NCI-H2107 (cell line): ENCODE results near the gene RPS29.
A peak's percentile ranks its signal among the peaks of the same experiment; 100 is the strongest.
"Not testable (repeated sequence)": the region's sequence is repeated elsewhere in the genome, so short reads cannot be mapped to it uniquely, and the experiment has no call there.

ENCODE experiments used
- DNase-seq: peaks from one replicate; lab custom pipeline; 2025; lab: John Stamatoyannopoulos, UW

Gene RPS29

DNA sequence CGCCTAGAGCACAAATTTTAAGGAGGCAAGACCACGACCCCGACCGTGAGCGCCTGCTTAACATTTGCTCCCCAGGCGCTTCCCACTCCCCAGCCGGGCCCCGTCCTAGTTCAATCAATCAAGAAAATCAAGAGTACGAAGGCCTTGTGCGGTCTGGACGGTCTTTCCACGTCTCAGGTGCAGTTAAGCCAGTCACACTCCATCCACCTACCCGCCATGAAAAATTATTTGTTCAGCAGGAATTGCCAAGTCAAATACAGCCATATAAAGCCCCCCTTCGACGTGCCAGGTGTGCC, 12.0 kb upstream of the RPS29 start:
- DNase-seq, result no peak

DNA sequence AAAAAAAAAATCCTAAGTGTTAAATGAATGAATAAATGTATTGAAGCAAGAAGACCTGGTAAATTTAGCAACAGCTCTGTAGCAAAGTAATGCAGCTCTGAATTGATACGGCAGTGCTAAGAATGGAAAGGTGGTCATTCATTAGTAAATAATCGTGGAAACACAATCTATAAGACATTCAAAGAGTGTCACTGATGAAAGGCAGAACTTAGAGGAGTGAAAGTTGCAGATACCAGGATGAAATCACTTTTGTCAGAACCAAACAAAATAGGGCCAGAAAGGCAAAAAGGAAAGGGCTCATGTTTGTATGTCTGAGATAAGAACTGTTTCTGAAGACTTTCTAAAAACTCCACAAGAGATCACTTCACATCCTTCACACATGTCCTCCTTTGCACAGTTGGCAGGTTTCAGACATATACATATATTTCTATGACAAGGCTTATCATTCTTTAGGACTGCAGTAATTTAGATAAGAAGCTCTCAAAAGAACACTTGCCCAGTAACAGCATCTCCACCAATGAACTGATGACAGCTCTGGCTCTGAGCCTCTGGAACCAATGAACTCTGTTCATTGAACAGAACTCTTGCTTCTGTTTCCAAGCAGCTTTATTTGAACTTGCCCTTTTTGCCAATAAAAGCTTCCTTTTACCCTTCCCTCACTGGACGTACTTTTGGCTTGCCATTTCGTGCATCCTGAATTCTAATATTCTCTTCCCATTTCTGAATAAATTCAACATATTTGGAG, 8.3 kb upstream of the RPS29 start:
- no peak for DNase-seq

DNA sequence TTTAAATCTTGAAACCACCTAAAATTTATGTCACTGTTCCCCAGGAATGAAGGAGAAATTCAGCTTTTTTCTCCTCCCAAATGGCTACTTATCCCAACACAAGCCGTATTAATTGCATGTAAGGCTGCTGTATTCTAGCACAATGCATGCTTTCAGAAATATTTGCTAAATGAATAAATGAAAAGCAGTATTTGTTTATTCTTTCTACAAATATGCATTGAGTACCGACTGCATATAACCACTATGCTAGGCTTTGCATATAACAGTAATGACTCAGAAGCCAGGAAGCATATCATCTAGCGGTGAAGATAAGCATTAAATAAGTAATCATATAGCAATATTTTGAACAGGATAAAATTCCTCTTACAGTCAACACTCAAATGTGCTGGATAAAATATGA, 6.8 kb upstream of the RPS29 start:
- no peak for DNase-seq

DNA sequence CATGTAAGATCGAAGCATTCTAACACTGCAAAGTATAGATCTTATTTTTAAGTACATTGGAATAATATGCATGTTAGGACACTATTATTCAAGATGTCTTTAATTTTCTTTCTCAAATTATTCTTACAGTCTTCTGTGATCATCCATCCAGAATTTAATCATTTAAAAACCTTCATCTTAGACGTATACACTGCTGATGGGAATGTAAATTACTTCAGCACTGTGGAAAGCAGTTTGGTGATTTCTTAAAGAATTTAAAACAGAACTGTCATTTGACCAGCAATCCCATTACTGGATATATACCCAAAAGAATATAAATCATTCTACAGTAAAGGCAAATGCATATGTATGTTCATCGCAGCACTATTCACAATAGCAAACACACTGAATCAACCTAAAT, 3.2 kb upstream of the RPS29 start:
- no peak for DNase-seq

DNA sequence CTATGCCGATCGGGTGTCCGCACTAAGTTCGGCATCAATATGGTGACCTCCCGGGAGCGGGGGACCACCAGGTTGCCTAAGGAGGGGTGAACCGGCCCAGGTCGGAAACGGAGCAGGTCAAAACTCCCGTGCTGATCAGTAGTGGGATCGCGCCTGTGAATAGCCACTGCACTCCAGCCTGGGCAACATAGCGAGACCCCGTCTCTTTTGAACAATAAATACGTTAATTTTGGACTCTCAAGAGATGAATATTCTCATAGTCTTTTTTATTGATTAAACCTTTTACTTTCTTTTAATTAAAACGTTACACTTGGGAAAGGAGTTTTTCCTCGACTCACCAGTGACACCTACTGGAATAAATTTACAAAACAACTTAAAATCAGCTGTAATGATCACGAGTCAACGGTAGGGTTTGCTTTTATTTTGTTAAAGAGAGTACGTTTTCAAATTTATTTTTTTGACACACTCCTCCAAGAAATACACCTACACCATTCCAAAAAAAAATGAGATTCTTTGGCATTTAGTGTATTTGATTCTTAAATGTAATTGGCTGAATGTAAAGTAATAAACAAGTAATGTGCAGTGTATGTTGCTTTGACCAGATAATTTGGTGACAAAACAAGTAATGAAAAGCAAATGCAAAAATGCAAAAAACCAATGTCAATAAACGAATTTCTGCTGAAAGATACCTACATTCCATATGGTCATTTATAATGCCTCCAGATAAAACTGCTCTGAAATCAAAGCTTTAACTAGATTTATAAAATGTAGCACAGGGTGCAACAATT, 687 bp upstream of the RPS29 start:
- peak; percentile 39 for DNase-seq

DNA sequence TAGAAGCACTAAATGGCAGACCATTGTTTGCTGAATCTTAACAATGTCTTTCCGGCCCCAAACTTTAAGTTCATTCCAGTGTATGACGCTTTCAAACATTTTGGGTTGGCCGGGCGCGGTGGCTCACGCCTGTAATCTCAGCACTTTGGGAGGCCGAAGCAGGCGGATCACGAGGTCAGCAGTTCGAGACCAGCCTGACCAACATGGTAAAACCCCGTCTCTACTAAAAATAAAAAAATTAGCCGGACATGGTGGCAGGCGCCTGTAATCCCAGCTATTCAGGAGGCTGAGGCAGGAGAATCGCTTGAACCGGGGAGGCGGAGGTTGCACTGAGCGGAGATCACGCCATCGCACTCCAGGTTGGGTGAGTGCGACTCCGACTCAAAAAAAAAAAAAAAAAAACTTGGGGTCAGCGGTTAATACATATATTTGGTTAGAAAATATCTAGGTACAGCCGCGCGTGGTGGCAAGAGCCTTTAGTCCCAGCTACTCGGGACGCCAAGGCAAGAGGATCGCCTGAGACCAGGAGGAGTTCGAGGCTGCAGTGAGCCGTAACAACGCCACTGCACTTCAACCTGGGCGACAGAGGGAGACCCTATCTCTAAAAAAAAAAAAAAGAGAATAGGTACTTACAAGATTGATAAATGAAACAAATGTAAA, 1.1 kb downstream of the RPS29 start:
- DNase-seq, result not testable (repeated sequence)

DNA sequence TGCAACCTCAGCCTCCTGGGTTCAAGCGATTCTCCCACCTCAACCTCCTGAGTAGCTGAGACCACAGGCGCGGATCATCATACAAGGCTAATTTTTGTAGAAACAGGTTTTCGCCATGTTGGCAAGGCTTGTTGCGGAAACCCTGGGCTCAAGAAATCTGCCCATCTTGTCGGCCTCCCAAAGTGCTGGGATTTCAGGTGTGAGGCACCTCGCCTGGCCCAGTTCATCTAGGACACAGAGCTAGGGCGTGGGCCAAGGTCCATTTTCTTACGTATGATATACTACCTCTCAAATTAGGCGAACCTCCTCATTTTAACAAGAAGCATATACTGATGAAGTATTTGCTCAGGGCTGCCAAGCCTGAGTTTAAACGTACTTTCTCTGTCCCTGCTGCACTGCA, 2.1 kb downstream of the RPS29 start:
- no peak for DNase-seq

DNA sequence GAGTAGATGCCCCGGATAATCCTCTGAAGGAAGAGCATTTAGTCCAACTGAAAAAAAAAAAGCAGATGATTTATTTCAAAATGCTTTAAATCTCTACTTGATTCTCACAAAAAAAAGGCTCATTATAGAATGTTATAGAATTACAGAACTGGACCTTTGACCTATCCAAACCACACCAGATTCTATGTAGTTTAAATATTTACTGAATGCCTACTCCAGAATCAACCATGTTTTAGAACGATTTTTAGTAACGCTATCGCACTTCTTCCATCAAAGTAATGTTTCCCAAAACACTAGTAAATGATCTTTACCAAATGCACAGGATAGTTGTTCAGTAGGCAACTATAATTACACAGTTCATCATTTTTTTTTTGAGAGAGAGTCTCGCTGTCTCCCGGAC, 2.6 kb downstream of the RPS29 start:
- DNase-seq, result no peak

DNA sequence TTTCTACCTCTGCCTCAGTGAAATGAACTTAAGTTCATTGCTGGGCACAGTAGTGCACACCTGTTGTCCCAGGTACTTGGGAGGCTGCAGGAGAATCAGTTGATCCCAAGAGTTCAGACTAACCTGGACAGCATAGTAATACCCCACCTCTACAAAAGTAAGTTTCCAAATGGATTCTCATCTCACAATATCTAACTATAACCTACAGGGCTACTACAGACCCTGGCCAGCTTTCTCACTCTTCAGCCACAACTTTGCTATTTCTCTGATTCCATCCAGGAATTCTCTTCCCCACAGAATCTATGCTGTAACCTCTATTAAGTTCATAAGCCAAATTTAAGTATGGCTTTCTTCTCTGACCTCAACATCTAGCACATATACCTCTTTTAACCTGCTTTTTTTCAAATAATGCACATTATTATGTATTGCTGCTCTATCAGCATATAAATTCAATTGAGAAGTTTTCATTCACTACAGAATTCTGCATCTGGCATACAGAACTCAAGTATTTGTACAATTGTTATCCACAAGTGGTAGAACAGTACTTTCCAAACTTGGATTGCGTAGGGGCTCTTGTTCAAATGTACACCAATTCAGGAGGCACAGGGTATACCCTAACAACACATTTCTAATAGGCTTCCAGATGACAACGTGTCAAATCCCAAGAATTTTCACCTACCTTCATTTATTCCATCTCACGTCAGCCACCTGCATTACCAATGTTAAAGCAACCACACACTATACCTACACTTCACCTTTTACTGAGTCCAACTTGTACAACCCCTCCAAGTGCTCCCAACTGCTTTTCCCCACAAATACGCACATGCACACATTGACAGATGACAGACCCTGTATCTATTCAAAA, 3.8 kb downstream of the RPS29 start:
- DNase-seq, result no peak

DNA sequence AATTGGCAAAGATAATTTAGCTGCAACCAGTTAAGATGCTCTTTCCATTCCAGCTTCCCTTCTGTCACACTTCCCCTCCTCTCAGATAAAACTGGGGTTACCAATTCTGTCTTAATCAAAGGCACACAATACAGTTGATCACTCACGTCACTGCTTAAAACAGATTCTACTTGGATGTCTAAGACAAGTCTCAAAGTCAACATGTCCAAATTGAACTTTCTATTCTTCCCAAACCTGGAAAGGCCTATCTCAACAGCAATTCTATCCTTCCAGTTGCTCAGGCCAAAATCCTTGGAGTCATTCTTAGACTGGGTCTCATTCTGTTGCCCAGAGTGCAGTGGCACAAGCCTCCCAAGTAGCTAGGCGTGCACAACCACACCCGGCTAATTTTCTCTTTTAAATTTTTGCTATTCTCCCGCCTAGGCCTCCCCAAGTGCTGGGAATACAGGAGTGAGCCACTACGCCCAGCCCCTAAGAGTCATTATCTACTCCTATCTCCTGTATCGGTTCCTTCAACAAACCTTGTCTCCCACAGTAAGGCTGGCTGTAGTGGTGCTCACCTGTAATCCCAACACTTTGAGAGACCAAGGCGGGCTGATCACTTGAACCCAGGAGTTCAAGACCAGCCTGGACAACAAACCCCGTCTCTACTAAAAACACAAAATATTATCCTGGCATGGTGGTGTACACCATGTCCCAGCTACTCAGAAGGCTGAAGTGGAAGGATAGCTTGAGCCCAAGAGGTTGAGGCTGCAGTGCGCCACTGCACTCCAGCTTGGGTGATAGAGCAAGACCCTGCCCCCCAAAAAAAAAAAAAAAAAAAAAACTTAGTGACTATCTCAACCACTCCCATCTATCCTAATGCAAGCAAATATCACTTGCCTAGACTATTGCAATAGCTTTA, 4.7 kb downstream of the RPS29 start:
- DNase-seq, result no peak

DNA sequence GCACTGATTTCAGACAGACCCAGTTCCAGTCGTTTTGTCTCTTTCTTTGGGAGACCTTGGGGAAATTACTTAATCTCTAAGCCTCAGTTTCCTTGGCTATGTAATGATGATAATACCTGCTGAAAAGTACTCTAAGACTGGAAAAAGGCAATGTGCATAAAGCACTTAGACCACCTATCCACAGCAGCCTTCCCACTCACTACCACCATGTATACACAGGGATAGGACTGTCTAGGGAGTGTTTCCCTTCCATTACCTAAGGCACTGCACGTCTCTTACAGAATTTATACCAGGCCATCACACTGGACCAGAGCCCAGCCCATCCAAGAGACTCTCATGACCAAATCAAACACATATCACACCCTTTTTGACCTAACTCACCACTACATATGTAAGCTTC, 6.3 kb downstream of the RPS29 start:
- no peak for DNase-seq

DNA sequence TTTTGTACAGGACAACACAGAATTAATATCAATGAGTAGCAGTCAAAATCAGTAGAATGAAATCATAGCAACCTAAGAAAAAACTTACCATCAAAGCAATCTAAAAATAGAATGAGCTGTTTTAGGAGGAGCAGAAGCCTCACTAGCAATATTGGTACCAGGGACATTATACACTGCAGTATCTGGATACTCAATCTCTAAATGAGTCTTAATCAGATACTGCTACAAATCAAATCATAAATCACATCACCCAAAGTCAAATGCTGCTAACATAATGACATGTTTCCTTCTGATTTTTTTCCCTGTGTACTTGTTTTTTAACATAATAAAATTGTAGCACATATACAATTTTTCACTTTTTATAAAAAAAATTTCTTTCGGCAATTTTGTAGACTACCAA, 8.0 kb downstream of the RPS29 start:
- DNase-seq, result no peak

DNA sequence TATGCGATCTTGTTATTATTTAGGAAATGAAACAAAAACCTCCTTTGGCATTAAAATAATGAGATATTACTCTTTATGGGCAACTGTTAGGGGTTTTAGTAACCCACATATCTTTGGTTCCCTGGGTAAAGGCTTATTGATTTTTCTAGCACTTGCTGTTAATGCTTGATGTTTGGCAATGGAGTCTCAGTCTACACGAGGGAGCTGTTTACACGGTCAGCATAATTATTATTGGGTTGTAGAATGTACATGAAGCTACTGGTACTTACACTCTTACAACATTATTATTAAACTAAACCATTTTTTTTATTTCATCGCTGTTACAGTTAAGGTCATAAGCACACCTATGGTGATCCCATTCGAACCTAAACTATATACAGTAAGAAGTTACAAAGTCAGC, 12.1 kb downstream of the RPS29 start:
- no peak for DNase-seq

DNA sequence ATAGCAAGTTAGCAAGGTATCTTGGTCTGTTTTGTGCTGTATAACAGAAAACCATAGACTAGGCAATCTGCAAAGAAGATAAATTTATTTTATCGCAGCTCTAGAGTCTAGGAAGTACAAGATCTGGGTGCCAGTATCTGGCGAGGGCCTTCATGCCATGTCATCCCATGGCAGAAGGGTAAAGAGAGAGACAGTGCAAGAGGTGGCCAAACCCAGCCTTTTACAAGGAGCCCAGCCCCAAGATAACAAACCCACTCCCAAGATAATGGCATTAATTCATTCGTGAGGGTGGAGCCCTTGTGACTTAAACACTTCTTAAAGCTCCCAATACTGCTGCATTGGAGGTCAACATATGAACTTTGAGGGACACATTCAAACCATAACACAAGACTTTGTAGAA, 16.9 kb downstream of the RPS29 start:
- DNase-seq, result no peak

DNA sequence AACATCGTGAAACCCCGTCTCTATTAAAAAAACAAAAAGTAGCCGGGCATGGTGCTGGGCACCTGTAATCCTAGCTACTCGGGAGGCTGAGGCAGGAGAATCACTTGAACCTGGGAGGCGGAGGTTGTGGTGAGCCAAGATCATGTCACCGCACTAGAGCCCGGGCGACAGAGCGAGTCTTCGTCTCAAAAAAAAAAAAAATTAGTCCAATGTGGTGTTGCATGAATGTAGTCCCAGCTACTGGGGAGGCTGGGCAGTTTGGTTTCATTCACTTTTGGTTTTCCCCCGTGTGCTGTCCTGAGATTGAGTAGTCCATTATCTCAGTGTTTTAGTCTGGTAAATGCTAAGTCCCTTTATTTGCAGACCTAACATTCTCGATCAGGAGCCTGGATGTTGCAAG, 19.5 kb downstream of the RPS29 start:
- no peak for DNase-seq

DNA sequence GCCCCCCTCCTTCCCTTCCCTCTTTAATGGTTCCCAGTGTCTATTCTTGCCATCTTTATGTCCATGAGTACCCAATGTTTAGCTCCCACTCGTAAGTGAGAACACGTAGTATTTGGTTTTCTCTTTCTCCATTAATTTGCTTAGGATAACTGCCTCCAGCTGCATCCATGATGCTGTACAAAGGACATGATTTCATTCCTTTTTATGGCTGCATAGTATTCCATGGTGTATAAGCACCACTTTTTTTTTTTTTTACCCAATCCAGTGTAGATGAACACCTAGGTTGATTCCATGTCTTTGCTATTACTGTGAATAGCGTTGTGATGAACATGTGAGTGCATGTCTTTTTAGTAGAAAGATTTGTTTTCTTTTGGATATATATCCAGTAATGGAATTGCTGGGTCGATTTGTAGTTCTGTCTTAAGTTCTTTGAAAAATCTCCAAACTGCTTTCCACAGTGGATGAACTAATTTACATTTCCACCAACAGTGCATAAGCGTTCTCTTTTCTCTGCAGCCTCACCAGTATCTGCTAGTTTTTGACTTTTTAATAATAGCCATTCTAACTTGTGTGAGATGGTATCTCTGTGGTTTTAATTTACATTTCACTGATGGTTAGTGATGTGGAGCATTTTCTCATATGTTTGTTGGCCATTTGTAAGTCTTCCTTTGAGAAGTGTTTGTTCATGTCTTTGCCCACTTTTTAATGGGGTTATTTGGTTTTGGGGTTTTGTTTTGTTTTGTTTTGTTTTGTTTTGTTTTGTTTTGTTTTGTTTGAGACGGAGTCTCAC, 26.0 kb downstream of the RPS29 start:
- DNase-seq, result no peak

DNA sequence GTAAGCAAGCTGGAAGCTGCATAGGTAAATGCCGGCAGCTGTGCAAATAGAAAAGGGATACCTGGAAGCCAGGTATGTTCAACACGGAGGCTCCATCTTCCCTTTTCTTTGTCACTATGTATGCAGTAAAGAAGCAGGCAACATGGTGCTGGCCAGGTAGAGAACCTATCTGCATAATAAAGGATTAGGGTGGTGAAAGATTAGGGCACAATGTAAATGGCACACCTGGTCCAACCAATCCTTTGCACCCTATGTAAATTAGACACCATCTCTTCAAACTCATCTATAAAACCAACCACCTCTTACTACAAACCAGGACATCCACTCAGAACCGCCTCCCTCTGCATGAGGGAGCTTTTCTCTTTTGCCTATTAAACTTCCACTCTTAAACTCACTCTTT, 32.3 kb downstream of the RPS29 start:
- no peak for DNase-seq

DNA sequence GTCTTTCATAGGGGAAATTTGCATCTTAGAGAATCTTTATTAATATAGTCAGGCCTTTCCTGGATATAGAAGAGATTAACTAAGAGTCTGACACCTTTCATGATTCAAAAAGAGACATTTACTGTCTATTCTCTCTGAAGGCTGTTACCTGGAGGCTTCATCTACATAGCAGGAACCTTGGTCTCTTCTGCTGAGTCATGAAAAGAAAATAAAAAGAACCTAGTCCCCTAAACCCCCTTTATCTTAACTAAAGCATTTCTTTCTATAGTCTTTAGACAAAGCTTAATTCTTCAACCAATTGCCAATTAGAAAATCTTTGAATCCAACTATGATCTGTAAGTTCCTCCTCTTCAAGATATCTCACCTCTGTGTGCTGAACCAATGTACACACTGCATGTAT, 33.1 kb downstream of the RPS29 start:
- DNase-seq, result no peak

DNA sequence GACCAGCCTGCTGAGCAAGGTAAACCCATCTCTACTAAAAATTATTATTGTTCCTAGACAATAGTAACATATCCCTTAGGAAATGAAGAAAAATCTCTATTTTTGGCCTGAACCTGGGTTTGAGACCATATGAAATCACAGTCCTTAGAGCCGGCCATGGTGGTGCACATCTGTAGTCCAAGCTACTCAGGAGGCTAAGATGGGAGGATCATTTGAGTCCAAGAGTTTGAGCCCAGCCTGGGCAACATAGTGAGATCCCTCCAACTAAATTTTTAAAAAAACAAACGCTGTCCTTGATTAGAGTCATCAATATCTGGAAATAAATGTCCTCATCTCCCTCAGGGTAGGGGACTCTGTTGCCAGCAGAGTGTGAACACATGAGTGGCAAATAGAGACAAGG, 34.6 kb downstream of the RPS29 start:
- no peak for DNase-seq
